IMR-90 (cell line): ENCODE measurements around the gene PTX4. TPM values are rescaled to one million over a fixed set of nuclear protein-coding genes. Genes with fewer than 3 reads are reported as not detected.

ENCODE experiments used
- ATAC-seq: fragments of 200-7000 bp; cut with Tn5 transposase; 2 replicates; pipeline ENCODE4 v1.9.1; 2020; ENCODE audit warnings: low read depth, mild to moderate bottlenecking, moderate library complexity
- BruUV-seq: library from RNA; stranded (reverse); fragments of 400-500 nt; replicated peaks from 2 replicates; lab custom pipeline; 2021; lab: Mats Ljungman, UMichigan
- CTCF ChIA-PET: fragments of 300-600 bp; formaldehyde crosslinking; extraction: SDS; loops from one replicate; lab custom pipeline; 2021; ENCODE audit warnings: antibody characterized with exemption; lab: Yijun Ruan, JAX
- POLR2A ChIA-PET: fragments of 300-600 bp; sonication (Branson Sonifier 250); formaldehyde crosslinking; loops from one replicate; lab custom pipeline; 2022; ENCODE audit warnings: antibody characterized with exemption; ENCODE audit not compliant: unreplicated experiment; lab: Charles Lee
- DNase-seq: peaks from one replicate; pipeline ENCODE4 v3.0.0; 2013
- H2AFZ ChIP-seq: replicated peaks from 2 replicates; pipeline ENCODE3; 2013; ENCODE audit warnings: low read length, mild to moderate bottlenecking; ENCODE audit not compliant: poor library complexity
- H2AK5ac ChIP-seq: 2 replicates; pipeline ENCODE4 v1.6.1; 2013; ENCODE audit warnings: low read depth, low read length, inconsistent platforms
- H2AK9ac ChIP-seq: replicated peaks from 2 replicates; pipeline ENCODE3; 2013; ENCODE audit warnings: mild to moderate bottlenecking, low read depth, low read length, moderate library complexity; ENCODE audit not compliant: poor library complexity
- H2BK120ac ChIP-seq: 2 replicates; pipeline ENCODE4 v1.6.1; 2013; ENCODE audit warnings: low read depth, low read length, inconsistent platforms
- H2BK15ac ChIP-seq: 3 replicates; pipeline ENCODE4 v1.6.1; 2013; ENCODE audit warnings: low read depth, low read length, inconsistent platforms
- H2BK20ac ChIP-seq: 2 replicates; pipeline ENCODE4 v1.6.1; 2013; ENCODE audit warnings: low read depth, mild to moderate bottlenecking, inconsistent platforms, low read length, moderate library complexity
- H2BK5ac ChIP-seq: 2 replicates; pipeline ENCODE4 v1.6.1; 2013; ENCODE audit warnings: mild to moderate bottlenecking, low read depth, low read length, inconsistent platforms; ENCODE audit not compliant: poor library complexity, severe bottlenecking
- H3K14ac ChIP-seq: replicated peaks from 2 replicates; pipeline ENCODE4 v1.6.1; 2013; ENCODE audit warnings: low read depth, low read length, inconsistent platforms
- H3K18ac ChIP-seq: 2 replicates; pipeline ENCODE4 v1.6.1; 2013; ENCODE audit warnings: low read depth, low read length, control low read depth
- H3K23ac ChIP-seq: 2 replicates; pipeline ENCODE4 v1.6.1; 2013; ENCODE audit warnings: low read depth, low read length, inconsistent platforms
- H3K27ac ChIP-seq: 2 replicates; pipeline ENCODE4 v1.5.1; 2013; ENCODE audit warnings: mild to moderate bottlenecking, control low read depth, low read length; ENCODE audit not compliant: insufficient read depth
- H3K27me3 ChIP-seq: 2 replicates; pipeline ENCODE4 v1.6.1; 2013; ENCODE audit warnings: low read length; ENCODE audit not compliant: control insufficient read depth, insufficient read depth
- H3K36me3 ChIP-seq: 2 replicates; pipeline ENCODE4 v1.6.1; 2013; ENCODE audit warnings: low read length, mixed read lengths; ENCODE audit not compliant: control insufficient read depth, insufficient read depth
- H3K4ac ChIP-seq: 2 replicates; pipeline ENCODE4 v1.6.1; 2013; ENCODE audit warnings: low read depth, low read length, inconsistent platforms
- H3K4me1 ChIP-seq: 2 replicates; pipeline ENCODE4 v1.6.1; 2013; ENCODE audit warnings: low read length, mixed read lengths; ENCODE audit not compliant: control insufficient read depth, insufficient read depth
- H3K4me2 ChIP-seq: 2 replicates; pipeline ENCODE4 v1.6.1; 2013; ENCODE audit warnings: low read depth, mild to moderate bottlenecking, control low read depth, low read length, moderate library complexity
- H3K4me3 ChIP-seq: 2 replicates; pipeline ENCODE4 v1.5.1; 2013; ENCODE audit warnings: low read depth, mild to moderate bottlenecking, control low read depth, low read length, moderate library complexity; ENCODE audit not compliant: insufficient read depth
- H3K56ac ChIP-seq: 2 replicates; pipeline ENCODE4 v1.6.1; 2013; ENCODE audit warnings: low read length, inconsistent platforms; ENCODE audit not compliant: insufficient read depth; ENCODE audit errors: extremely low read depth
- H3K79me1 ChIP-seq, 2 experiments: 2 replicates each; pipeline ENCODE4 v1.6.1; 2013; ENCODE audit warnings: low read length in 2 of 2, inconsistent platforms in 1 of 2, low read depth in 1 of 2
- H3K9ac ChIP-seq: 2 replicates; pipeline ENCODE4 v1.6.1; 2013; ENCODE audit warnings: low read depth, low read length, control low read depth
- H3K9me1 ChIP-seq: 2 replicates; pipeline ENCODE4 v1.6.1; 2013; ENCODE audit warnings: low read length, inconsistent platforms; ENCODE audit not compliant: insufficient read depth
- H3K9me3 ChIP-seq: 2 replicates; pipeline ENCODE4 v1.6.1; 2013; ENCODE audit warnings: low read length; ENCODE audit not compliant: control insufficient read depth, insufficient read depth
- H4K20me1 ChIP-seq: 2 replicates; pipeline ENCODE4 v1.6.1; 2013; ENCODE audit warnings: low read length, inconsistent platforms; ENCODE audit not compliant: insufficient read depth
- H4K5ac ChIP-seq: 2 replicates; pipeline ENCODE4 v1.6.1; 2013; ENCODE audit warnings: mild to moderate bottlenecking, low read depth, low read length, control low read depth
- H4K8ac ChIP-seq, 2 experiments: 2 replicates each; pipeline ENCODE4 v1.6.1; 2013; ENCODE audit warnings: low read depth in 2 of 2, low read length in 2 of 2, control low read depth in 1 of 2, inconsistent platforms in 1 of 2
- H4K91ac ChIP-seq: 2 replicates; pipeline ENCODE4 v1.6.1; 2013; ENCODE audit warnings: low read depth, low read length, inconsistent platforms; ENCODE audit not compliant: insufficient read depth
- BHLHE40 ChIP-seq: fragments of 150-350 bp; IDR thresholded peaks from 2 replicates; pipeline ENCODE4 v1.6.1; 2016; ENCODE audit warnings: mild to moderate bottlenecking, low read depth, low read length
- CEBPB ChIP-seq: IDR thresholded peaks from 2 replicates; pipeline ENCODE4 v1.6.1; 2012; ENCODE audit warnings: low read depth, low read length, improper control_type of control experiment
- CHD1 ChIP-seq: IDR thresholded peaks from 2 replicates; pipeline ENCODE4 v1.6.1; 2012; ENCODE audit warnings: low read depth, low read length, improper control_type of control experiment
- CTCF ChIP-seq: conservative IDR thresholded peaks from 2 replicates; pipeline ENCODE4 v1.5.1; 2012; ENCODE audit warnings: mild to moderate bottlenecking, low read depth, low read length, improper control_type of control experiment
- ELK1 ChIP-seq: fragments of 150-350 bp; IDR thresholded peaks from 2 replicates; pipeline ENCODE4 v1.6.1; 2016; ENCODE audit warnings: low read depth, mild to moderate bottlenecking, low read length, moderate library complexity, borderline replicate concordance
- FOS ChIP-seq: fragments of 150-350 bp; IDR thresholded peaks from 2 replicates; pipeline ENCODE4 v1.6.1; 2016; ENCODE audit warnings: low read depth, low read length
- MAFK ChIP-seq: IDR thresholded peaks from 2 replicates; pipeline ENCODE4 v1.6.1; 2012; ENCODE audit warnings: low read depth, low read length, improper control_type of control experiment
- MAZ ChIP-seq: IDR thresholded peaks from 2 replicates; pipeline ENCODE4 v1.6.1; 2012; ENCODE audit warnings: low read depth, mild to moderate bottlenecking, low read length, improper control_type of control experiment, moderate library complexity, borderline replicate concordance
- MXI1 ChIP-seq: IDR thresholded peaks from 2 replicates; pipeline ENCODE4 v1.6.1; 2012; ENCODE audit warnings: low read depth, mild to moderate bottlenecking, low read length, moderate library complexity, borderline replicate concordance
- NFE2L2 ChIP-seq: fragments of 150-350 bp; IDR thresholded peaks from 2 replicates; pipeline ENCODE4 v1.6.1; 2016; ENCODE audit warnings: low read depth, mild to moderate bottlenecking, low read length
- POLR2A ChIP-seq: IDR thresholded peaks from 2 replicates; pipeline ENCODE4 v1.6.1; 2012; ENCODE audit warnings: mild to moderate bottlenecking, low read depth, low read length
- RAD21 ChIP-seq: IDR thresholded peaks from 2 replicates; pipeline ENCODE4 v1.6.1; 2012; ENCODE audit warnings: low read length, improper control_type of control experiment
- RCOR1 ChIP-seq: IDR thresholded peaks from 2 replicates; pipeline ENCODE4 v1.6.1; 2012; ENCODE audit warnings: mild to moderate bottlenecking, low read length, improper control_type of control experiment; ENCODE audit not compliant: insufficient replicate concordance
- RFX5 ChIP-seq: IDR thresholded peaks from 2 replicates; pipeline ENCODE4 v1.8.0; 2012; ENCODE audit warnings: low read depth, mild to moderate bottlenecking, low read length, moderate library complexity
- SMC3 ChIP-seq: fragments of 150-350 bp; IDR thresholded peaks from 2 replicates; pipeline ENCODE4 v1.6.1; 2016; ENCODE audit warnings: low read depth, mild to moderate bottlenecking, antibody characterized with exemption, low read length, moderate library complexity
- USF2 ChIP-seq: fragments of 150-350 bp; IDR thresholded peaks from 2 replicates; pipeline ENCODE4 v1.6.1; 2017; ENCODE audit warnings: mild to moderate bottlenecking, antibody characterized with exemption, low read length, low read depth
- WGBS, 2 experiments: methylation state at CpG; one replicate each; pipeline versions ENCODE4 v1.1.5 to v1.1.7; 2013; ENCODE audit warnings: missing lambda C conversion rate in 2 of 2; ENCODE audit not compliant: insufficient read length in 1 of 2; ENCODE audit errors: extremely low coverage in 2 of 2; 5-methylcytosine and 5-hydroxymethylcytosine counted together
- dilution Hi-C: fragments of 300-500 bp; cut with HindIII; formaldehyde crosslinking; loops from one replicate; pipeline ENCODE4 v1.14.3; 2018; ENCODE audit warnings: low sequenced_read_pairs; ENCODE audit not compliant: unreplicated experiment
- in situ Hi-C: fragments of 300-500 bp; cut with MboI; formaldehyde crosslinking; loops from 3 replicates; pipeline ENCODE4 v1.14.3; 2019; ENCODE audit warnings: low sequenced_read_pairs, inconsistent platforms, mixed read lengths
- intact Hi-C: fragments of 100-400 bp; cut with micrococcal nuclease; formaldehyde crosslinking; loops from 2 replicates; pipeline ENCODE4 v1.10.0; 2022
- polyA plus RNA-seq, 3 experiments: library from polyadenylated mRNA; depleted of rRNA; stranded (reverse); fragments of >200 nt; gene quantifications; 2 replicates each; pipeline ENCODE4 v1.2.3, GENCODE V29; 2012; ENCODE audit warnings: low replicate concordance in 1 of 3
- total RNA-seq: library from RNA; depleted of rRNA; stranded (reverse); fragments of >200 nt; gene quantifications from 2 replicates; pipeline ENCODE4 v1.2.3, GENCODE V29; 2012

PTX4 gene
- total and polyA plus RNA-seq, 2 of the 4 experiments (the other 2 are of a cell fraction), result 0.07 TPM; not detected in 1

- POLR2A ChIA-PET, result no interaction called here
These were observed 42.8 kb upstream of the PTX4 start for GRCh38 chr16:1531638-1531910.

More at GRCh38 chr16:1531638-1531910, 42.8 kb upstream of the PTX4 start:
- H3K4me3 ChIP-seq, result no peak overlapping the region
- peaks cover 4% of the 10 kb centered on the region for H3K9me1 ChIP-seq
- no peaks in the 10 kb centered on the region for H3K9me3 ChIP-seq
- no peak overlapping the region for H3K27ac ChIP-seq
- TF ChIP-seq CHD1 (no peak), MAZ (no peak), SMC3 (no peak), FOS (no peak), NFE2L2 (no peak), CEBPB (no peak), USF2 (no peak), RAD21 (no peak), ELK1 (no peak), POLR2A (no peak), RCOR1 (no peak), CTCF (no peak), BHLHE40 (no peak), MAFK (no peak), RFX5 (no peak), MXI1 (no peak)
- no peak for ATAC-seq
- no peak for DNase-seq
- no peak overlapping the region for H2BK20ac ChIP-seq
- H3K4ac ChIP-seq, result no peak overlapping the region
- no peak overlapping the region for H4K8ac ChIP-seq
- peak overlapping the region; percentile 55 for H2AK9ac ChIP-seq
- H3K27me3 ChIP-seq, result no peaks in the 10 kb centered on the region
- no TSS peak for BruUV-seq
- 100% methylated on average over 1 of the region's 14 CpGs; no CpG with 5 or more reads in 1 of the 2 experiments for WGBS, 2 experiments
- CTCF ChIA-PET, result interaction anchor here (0.7 kb wide), 1 partner anchor 43 kb away, joined by 3 read pairs; no protein-coding TSS in a partner anchor
- H2AFZ ChIP-seq, result no peak overlapping the region
- no peak overlapping the region for H4K91ac ChIP-seq
- peaks cover 5 to 27% of the 10 kb centered on the region in 2 experiments; a peak in 3 of 4 replicates for H3K79me1 ChIP-seq
- no peak overlapping the region for H2BK5ac ChIP-seq
- intact Hi-C loops, result no loop called here
- H3K9ac ChIP-seq, result no peak overlapping the region
- H4K5ac ChIP-seq, result no peak overlapping the region
- dilution Hi-C loops, result no loop called here
- no peaks in the 10 kb centered on the region for H4K20me1 ChIP-seq
- no peak overlapping the region for H3K14ac ChIP-seq
- H3K36me3 ChIP-seq, result peaks cover 5% of the 10 kb centered on the region; the same call in 1 of the 2 replicates
- no peak overlapping the region for H3K4me2 ChIP-seq
- H3K23ac ChIP-seq, result no peak overlapping the region
- H3K56ac ChIP-seq, result no peak overlapping the region
- no peak overlapping the region for H3K18ac ChIP-seq
- H3K4me1 ChIP-seq, result peaks cover 17% of the 10 kb centered on the region
- H2BK120ac ChIP-seq, result no peak overlapping the region
- in situ Hi-C loops, result no loop called here
- no peak overlapping the region for H2BK15ac ChIP-seq
- H2AK5ac ChIP-seq, result no peak overlapping the region
